Measurements from ENCODE around the gene PCYT1A. TPM values are rescaled to one million over a fixed set of nuclear protein-coding genes. Genes with fewer than 3 reads are reported as not detected.

The PCYT1A gene
- total RNA-seq, 2 donors from 2014 or later, result 30.9 to 47.8 TPM

DNA sequence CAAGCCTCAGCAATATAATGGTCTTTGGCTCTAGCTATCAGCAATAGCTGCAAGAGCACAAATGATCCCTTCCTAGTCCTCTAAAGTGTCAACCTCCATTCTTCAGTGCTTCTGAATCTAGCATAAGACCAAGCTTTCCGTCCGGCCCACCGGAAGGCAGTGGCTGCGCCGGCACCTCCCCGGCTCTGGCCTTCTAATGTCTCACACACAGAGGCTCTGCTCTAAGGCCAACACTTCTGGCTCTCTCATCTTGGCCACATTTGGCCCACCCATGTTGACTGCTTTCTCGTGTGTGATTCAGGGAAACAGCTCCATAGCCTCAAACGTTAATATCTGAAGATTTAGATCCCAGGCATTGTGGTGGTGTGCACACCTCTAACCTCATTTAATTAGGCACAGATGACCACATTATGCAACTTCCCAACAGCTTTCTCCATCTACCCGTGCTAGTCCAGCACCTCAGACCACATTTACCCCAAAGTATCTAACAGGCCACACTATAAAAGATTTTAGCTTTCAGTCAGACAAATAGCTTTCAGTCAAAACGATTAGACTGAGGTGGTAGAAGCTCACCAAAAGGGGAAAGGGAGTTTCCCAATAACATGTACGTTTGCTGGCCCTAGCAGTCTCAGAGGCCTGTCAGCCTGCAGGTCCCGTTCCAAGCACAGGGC, 51.9 kb downstream of the PCYT1A start:
- DNase-seq, result no peak
- TF ChIP-seq CTCF (IDR thresholded peaks at IDR 0.05) (no peak), POLR2A (IDR thresholded peaks at IDR 0.05) (no peak)
- Histone ChIP-seq H3K27ac (no peak overlapping the region), H3K36me3 (replicated peaks in 1 of 2; ENCODE audit: insufficient read depth in 1 of 2, low read depth in 2 of 2) (peaks cover 0 to 6% of the 10 kb centered on the region in 2 donors), H3K4me3 (no peak overlapping the region), H3K9me3 (no peaks in the 10 kb centered on the region), H3K4me1 (no peaks in the 10 kb centered on the region), H3K27me3 (no peaks in the 10 kb centered on the region)
- intact Hi-C loops (cut with DNase I), result no loop called here
- ATAC-seq, result no peak
- 77 to 84% methylated on average over 12 of the region's 12 CpGs for WGBS, 2 donors

- peaks cover 5% of the 10 kb centered on the region for H3K4me1 ChIP-seq
- intact Hi-C loops (cut with DNase I), result no loop called here
- H3K4me3 ChIP-seq, result no peak overlapping the region
- peaks cover 0 to 5% of the 10 kb centered on the region in 2 donors for H3K36me3 ChIP-seq (replicated peaks in 1 of 2; ENCODE audit: insufficient read depth in 1 of 2, low read depth in 2 of 2)
- H3K27me3 ChIP-seq, result no peaks in the 10 kb centered on the region
- 77 to 88% methylated on average over 8 of the region's 8 CpGs for WGBS, 2 donors
- TF ChIP-seq POLR2A (IDR thresholded peaks at IDR 0.05) (no peak), CTCF (IDR thresholded peaks at IDR 0.05) (no peak)
- ATAC-seq, result no peak
- no peaks in the 10 kb centered on the region for H3K9me3 ChIP-seq
- DNase-seq, result no peak
- H3K27ac ChIP-seq, result no peak overlapping the region
Measured at GRCh38 chr3:196232882-196233251, 54.7 kb downstream of the PCYT1A start.

GRCh38 chr3:196232154-196232881, 55.2 kb downstream of the PCYT1A start:
- ATAC-seq, result no peak
- intact Hi-C loops (cut with DNase I), result no loop called here
- Histone ChIP-seq H3K4me3 (no peak overlapping the region), H3K27me3 (no peaks in the 10 kb centered on the region), H3K4me1 (peaks cover 10% of the 10 kb centered on the region), H3K27ac (no peak overlapping the region), H3K36me3 (replicated peaks in 1 of 2; ENCODE audit: insufficient read depth in 1 of 2, low read depth in 2 of 2) (no peaks in the 10 kb centered on the region), H3K9me3 (no peaks in the 10 kb centered on the region)
- DNase-seq, result no peak
- WGBS, 2 donors, result 90 to 91% methylated on average over 12 of the region's 12 CpGs
- TF ChIP-seq CTCF (IDR thresholded peaks at IDR 0.05) (no peak), POLR2A (IDR thresholded peaks at IDR 0.05) (no peak)

DNA sequence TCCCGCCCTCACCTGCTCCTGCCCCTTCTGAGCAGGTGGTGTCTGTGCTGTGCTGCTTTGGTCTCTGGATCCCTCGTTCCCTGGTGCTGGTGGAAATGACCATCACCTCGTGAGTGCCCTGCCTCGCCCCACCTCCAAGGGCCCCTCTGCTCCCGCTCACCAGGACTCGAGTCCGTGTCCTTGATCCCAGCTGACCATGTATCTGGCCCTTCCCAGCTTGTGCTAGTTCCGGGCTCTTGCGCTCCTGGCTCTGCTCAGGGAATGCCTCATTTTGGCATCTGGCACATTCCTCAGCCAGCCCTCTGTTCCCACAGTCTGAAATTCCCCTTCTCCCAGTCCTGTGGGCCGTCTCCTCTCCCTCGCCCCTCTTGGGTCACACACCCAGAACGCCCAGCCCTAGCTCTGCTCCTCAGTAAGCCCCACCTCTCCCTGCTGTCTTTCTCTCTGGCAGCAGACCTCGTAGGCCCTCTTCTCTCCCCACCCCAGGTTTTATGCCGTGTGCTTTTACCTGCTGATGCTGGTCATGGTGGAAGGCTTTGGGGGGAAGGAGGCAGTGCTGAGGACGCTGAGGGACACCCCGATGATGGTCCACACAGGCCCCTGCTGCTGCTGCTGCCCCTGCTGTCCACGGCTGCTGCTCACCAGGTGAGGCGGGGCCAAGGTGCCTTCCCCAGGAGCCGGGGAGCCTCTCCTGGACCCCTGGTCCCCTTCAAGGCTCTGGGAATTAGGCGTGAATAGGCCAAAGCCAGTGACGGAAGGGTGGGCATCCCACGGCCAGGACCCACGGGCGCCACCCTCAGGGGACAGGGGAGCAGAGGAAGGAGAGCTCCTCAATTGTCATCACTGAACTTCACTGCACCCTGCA, 59.7 kb downstream of the PCYT1A start:
- H3K27ac ChIP-seq, result no peak overlapping the region
- TF ChIP-seq POLR2A (IDR thresholded peaks at IDR 0.05) (no peak), CTCF (IDR thresholded peaks at IDR 0.05) (no peak)
- no peak overlapping the region for H3K4me3 ChIP-seq
- intact Hi-C loops (cut with DNase I), result no loop called here
- 14 to 30% methylated on average over 11 to 23 of the region's 24 CpGs for WGBS, 2 donors
- H3K27me3 ChIP-seq, result no peaks in the 10 kb centered on the region
- no peaks in the 10 kb centered on the region for H3K9me3 ChIP-seq
- DNase-seq, result peak in 2 of 4 donors; percentile 24 to 36
- H3K36me3 ChIP-seq (replicated peaks in 1 of 2; ENCODE audit: insufficient read depth in 1 of 2, low read depth in 2 of 2), result no peaks in the 10 kb centered on the region
- peak; percentile 58 for ATAC-seq
- H3K4me1 ChIP-seq, result peaks cover 15% of the 10 kb centered on the region
